Measurements from ENCODE around the gene PLCG1. TPM values are rescaled to one million over a fixed set of nuclear protein-coding genes. Genes with fewer than 3 reads are reported as not detected.

PLCG1 gene
- total and polyA plus RNA-seq, 4 donors = 2.0 to 30.4 (median 16.1) TPM

- TF ChIP-seq REST (IDR thresholded peaks at IDR 0.05) (no peak), EGR1 (IDR thresholded peaks at IDR 0.05; ENCODE audit: low read depth in 2 of 2) (no peak), RAD21 (IDR thresholded peaks at IDR 0.05) (no peak), HNF4G (IDR thresholded peaks at IDR 0.05) (no peak), GABPA (IDR thresholded peaks at IDR 0.05 in 1 of 2, conservative IDR thresholded peaks at IDR 0.05 in 1 of 2) (no peak)
Measured at GRCh38 chr20:41178495-41178894, 41.2 kb downstream of the PLCG1 start (continued).

DNA sequence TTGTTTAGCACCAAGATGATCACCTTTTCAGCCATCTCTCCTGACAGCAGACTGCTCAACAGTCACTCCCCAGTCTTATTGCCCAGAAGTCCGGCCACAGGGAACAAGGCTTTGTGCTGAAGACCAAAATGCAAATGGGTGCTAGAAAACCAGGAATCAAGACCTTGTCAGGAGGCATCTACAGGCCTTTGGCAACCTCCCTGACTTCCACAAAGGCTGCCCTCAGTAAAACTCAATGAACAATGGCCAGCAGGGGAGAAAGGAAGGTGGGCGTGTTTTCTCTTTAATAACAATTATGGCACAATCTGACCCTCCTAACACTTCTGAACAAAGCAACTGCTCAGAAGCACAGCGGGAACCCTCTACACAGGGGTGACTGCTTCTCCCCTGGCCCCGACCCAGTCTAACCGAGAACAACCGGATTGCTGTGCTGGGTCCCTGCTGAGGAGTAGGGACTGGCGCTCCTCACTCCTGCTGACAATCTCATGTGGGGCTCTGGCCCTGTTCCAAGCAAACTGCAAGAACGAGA, 41.6 kb downstream of the PLCG1 start:
- TF ChIP-seq, protein P1, sequence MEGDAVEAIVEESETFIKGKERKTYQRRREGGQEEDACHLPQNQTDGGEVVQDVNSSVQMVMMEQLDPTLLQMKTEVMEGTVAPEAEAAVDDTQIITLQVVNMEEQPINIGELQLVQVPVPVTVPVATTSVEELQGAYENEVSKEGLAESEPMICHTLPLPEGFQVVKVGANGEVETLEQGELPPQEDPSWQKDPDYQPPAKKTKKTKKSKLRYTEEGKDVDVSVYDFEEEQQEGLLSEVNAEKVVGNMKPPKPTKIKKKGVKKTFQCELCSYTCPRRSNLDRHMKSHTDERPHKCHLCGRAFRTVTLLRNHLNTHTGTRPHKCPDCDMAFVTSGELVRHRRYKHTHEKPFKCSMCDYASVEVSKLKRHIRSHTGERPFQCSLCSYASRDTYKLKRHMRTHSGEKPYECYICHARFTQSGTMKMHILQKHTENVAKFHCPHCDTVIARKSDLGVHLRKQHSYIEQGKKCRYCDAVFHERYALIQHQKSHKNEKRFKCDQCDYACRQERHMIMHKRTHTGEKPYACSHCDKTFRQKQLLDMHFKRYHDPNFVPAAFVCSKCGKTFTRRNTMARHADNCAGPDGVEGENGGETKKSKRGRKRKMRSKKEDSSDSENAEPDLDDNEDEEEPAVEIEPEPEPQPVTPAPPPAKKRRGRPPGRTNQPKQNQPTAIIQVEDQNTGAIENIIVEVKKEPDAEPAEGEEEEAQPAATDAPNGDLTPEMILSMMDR (IDR thresholded peaks at IDR 0.05; ENCODE audit: low read depth, low read length, missing input control) = no peak
- TF ChIP-seq GABPA (IDR thresholded peaks at IDR 0.05 in 1 of 2, conservative IDR thresholded peaks at IDR 0.05 in 1 of 2) = no peak
- TF ChIP-seq RXRA (IDR thresholded peaks at IDR 0.05) = no peak
- TF ChIP-seq, protein P2, sequence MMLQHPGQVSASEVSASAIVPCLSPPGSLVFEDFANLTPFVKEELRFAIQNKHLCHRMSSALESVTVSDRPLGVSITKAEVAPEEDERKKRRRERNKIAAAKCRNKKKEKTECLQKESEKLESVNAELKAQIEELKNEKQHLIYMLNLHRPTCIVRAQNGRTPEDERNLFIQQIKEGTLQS (IDR thresholded peaks at IDR 0.05) = no peak
- no peak for TF ChIP-seq HNF4G (IDR thresholded peaks at IDR 0.05)
- no peak for TF ChIP-seq EGR1 (IDR thresholded peaks at IDR 0.05; ENCODE audit: low read depth in 2 of 2)
- TF ChIP-seq REST (IDR thresholded peaks at IDR 0.05) = no peak
- no peak for TF ChIP-seq FOXA2 (IDR thresholded peaks at IDR 0.05)
- Histone ChIP-seq H3K9ac (ENCODE audit: low read depth in 1 of 2, low read length in 2 of 2) (no peak overlapping the region), H3K27ac (ENCODE audit: low read depth in 1 of 2, low read length in 2 of 2) (no peak overlapping the region), H3K9me3 (ENCODE audit: control insufficient read depth in 4 of 4, low read length in 3 of 4) (no peaks in the 10 kb centered on the region), H3K36me3 (ENCODE audit: control insufficient read depth in 4 of 4, insufficient read depth in 3 of 4, low read depth in 1 of 4, low read length in 3 of 4) (peaks cover 0 to 27% (median 10%) of the 10 kb centered on the region in 4 donors), H3K27me3 (ENCODE audit: control insufficient read depth in 4 of 4, insufficient read depth in 4 of 4, low read length in 3 of 4) (no peaks in the 10 kb centered on the region), H3K4me1 (ENCODE audit: control insufficient read depth in 4 of 4, insufficient read depth in 4 of 4, low read length in 3 of 4) (no peaks in the 10 kb centered on the region), H3K4me3 (ENCODE audit: low read depth in 1 of 3, low read length in 3 of 3) (no peak overlapping the region)
- DNase-seq (ENCODE audit: low spot score) = peak; percentile 21
- WGBS = 85% methylated on average over 8 of the region's 8 CpGs

Data from liver (tissue), 9 donors.